H1 (cell line): ENCODE data around the gene HAS3. TPM values are rescaled to one million over a fixed set of nuclear protein-coding genes. Genes with fewer than 3 reads are reported as not detected.

Experiments used
- CTCF ChIA-PET: fragments of 300-600 bp; sonication (Branson Sonifier 250); formaldehyde crosslinking; loops from one replicate; lab custom pipeline; 2021; ENCODE audit not compliant: partially characterized antibody; lab: Charles Lee
- POLR2A ChIA-PET: fragments of 300-600 bp; sonication (Branson Sonifier 250); formaldehyde crosslinking; loops from one replicate; lab custom pipeline; 2021; ENCODE audit warnings: inconsistent platforms; ENCODE audit not compliant: partially characterized antibody; lab: Charles Lee
- DNase-seq, 2 experiments: peaks; one replicate each; pipeline versions ENCODE4 v3.0.0 to v3.0.0-alpha.2; 2010 to 2022; ENCODE audit warnings: low spot score in 2 of 2, low read depth in 1 of 2, mixed read lengths in 1 of 2
- FAIRE-seq: peaks from 2 replicates; lab custom pipeline; 2011; peaks lifted over from hg19 to GRCh38; lab: Jason Lieb, UNC
- H2AFZ ChIP-seq: 2 replicates; pipeline ENCODE4 v1.8.1; 2012; ENCODE audit warnings: low read length, inconsistent platforms
- H2AK5ac ChIP-seq: 2 replicates; pipeline ENCODE4 v1.6.1; 2013; ENCODE audit warnings: low read depth, low read length
- H2BK120ac ChIP-seq: replicated peaks from 2 replicates; pipeline ENCODE3; 2013; ENCODE audit warnings: low read depth, low read length, inconsistent platforms
- H2BK12ac ChIP-seq: 2 replicates; pipeline ENCODE4 v1.6.1; 2013; ENCODE audit warnings: low read depth, low read length
- H2BK15ac ChIP-seq: 2 replicates; pipeline ENCODE4 v1.6.1; 2013; ENCODE audit warnings: low read length
- H2BK20ac ChIP-seq: 2 replicates; pipeline ENCODE4 v1.6.1; 2013; ENCODE audit warnings: low read length
- H2BK5ac ChIP-seq: 2 replicates; pipeline ENCODE4 v1.6.1; 2013; ENCODE audit warnings: low read depth, low read length
- H3K14ac ChIP-seq: 2 replicates; pipeline ENCODE4 v1.6.1; 2013; ENCODE audit warnings: inconsistent platforms; ENCODE audit not compliant: insufficient read length
- H3K18ac ChIP-seq: 2 replicates; pipeline ENCODE4 v1.6.1; 2013; ENCODE audit warnings: low read length; ENCODE audit errors: extremely low read depth
- H3K23ac ChIP-seq: 2 replicates; pipeline ENCODE4 v1.6.1; 2013; ENCODE audit warnings: inconsistent platforms; ENCODE audit not compliant: insufficient read length
- H3K23me2 ChIP-seq: 2 replicates; pipeline ENCODE4 v1.6.1; 2013; ENCODE audit warnings: low read depth, low read length
- H3K27ac ChIP-seq: 2 replicates; pipeline ENCODE4 v1.6.1; 2011; ENCODE audit warnings: low read depth, low read length, inconsistent platforms
- H3K27me3 ChIP-seq, 4 experiments: replicated peaks in 1 of 4; 1 replicate in 1 of 4; 2 replicates in 3 of 4; pipeline versions ENCODE4 v1.6.1 to v1.8.1; 2011 to 2013; ENCODE audit warnings: low read length in 3 of 4, mild to moderate bottlenecking in 3 of 4, inconsistent platforms in 2 of 4, mixed read lengths in 2 of 4, moderate library complexity in 1 of 4; ENCODE audit not compliant: control insufficient read depth in 3 of 4, insufficient read depth in 3 of 4; ENCODE audit errors: extremely low read depth in 1 of 4
- H3K36me3 ChIP-seq, 4 experiments: 2 replicates each; pipeline versions ENCODE4 v1.6.1 to v1.8.1; 2011 to 2013; ENCODE audit warnings: mild to moderate bottlenecking in 4 of 4, low read length in 3 of 4, moderate library complexity in 2 of 4, control low read depth in 1 of 4, inconsistent platforms in 1 of 4; ENCODE audit not compliant: insufficient read depth in 4 of 4, control insufficient read depth in 2 of 4
- H3K4ac ChIP-seq: replicated peaks from 2 replicates; pipeline ENCODE3; 2013; ENCODE audit warnings: low read length, low read depth, mixed read lengths, inconsistent platforms; ENCODE audit not compliant: insufficient read length
- H3K4me1 ChIP-seq, 4 experiments: replicated peaks in 1 of 4; 1 replicate in 1 of 4; 2 replicates in 3 of 4; pipeline versions ENCODE4 v1.6.1 to v1.8.1; 2011 to 2013; ENCODE audit warnings: low read length in 3 of 4, inconsistent platforms in 2 of 4, mixed read lengths in 1 of 4; ENCODE audit not compliant: insufficient read depth in 4 of 4, control insufficient read depth in 3 of 4
- H3K4me2 ChIP-seq, 2 experiments: 2 replicates each; pipeline versions ENCODE4 v1.6.1 to v1.8.1; 2011 to 2013; ENCODE audit warnings: low read depth in 2 of 2, low read length in 2 of 2, control low read depth in 1 of 2, inconsistent platforms in 1 of 2, mild to moderate bottlenecking in 1 of 2; ENCODE audit not compliant: insufficient read depth in 1 of 2
- H3K4me3 ChIP-seq, 4 experiments: fragments of 200-600, 300-600 bp in 1 of 4; sonication (generic), shearing (Covaris generic), sonication (Bioruptor Twin) in 1 of 4; 2 replicates each; pipeline versions ENCODE4 v1.5.1 to v1.8.1; 2011 to 2016; ENCODE audit warnings: low read length in 4 of 4, low read depth in 3 of 4, control low read depth in 2 of 4, inconsistent platforms in 2 of 4, mild to moderate bottlenecking in 2 of 4, mixed read lengths in 1 of 4, moderate library complexity in 1 of 4; ENCODE audit not compliant: insufficient read depth in 2 of 4; ENCODE audit errors: extremely low read depth in 1 of 4
- H3K56ac ChIP-seq: replicated peaks from 2 replicates; pipeline ENCODE3; 2013; ENCODE audit warnings: low read depth, mild to moderate bottlenecking, mixed read lengths, low read length, inconsistent platforms; ENCODE audit not compliant: insufficient read length
- H3K79me1 ChIP-seq: 2 replicates; pipeline ENCODE4 v1.6.1; 2013; ENCODE audit warnings: low read depth, low read length, control low read depth
- H3K79me2 ChIP-seq, 2 experiments: 2 replicates each; pipeline versions ENCODE4 v1.6.1 to v1.8.1; 2012 to 2013; ENCODE audit warnings: low read length in 2 of 2, mild to moderate bottlenecking in 2 of 2, inconsistent platforms in 1 of 2; ENCODE audit not compliant: insufficient read depth in 2 of 2, control insufficient read depth in 1 of 2
- H3K9ac ChIP-seq, 4 experiments: replicated peaks in 1 of 4; 1 replicate in 1 of 4; 2 replicates in 3 of 4; pipeline versions ENCODE4 v1.6.1 to v1.8.1; 2011 to 2013; ENCODE audit warnings: low read depth in 3 of 4, low read length in 3 of 4, control low read depth in 2 of 4, mild to moderate bottlenecking in 2 of 4, moderate library complexity in 2 of 4, inconsistent platforms in 1 of 4; ENCODE audit errors: extremely low read depth in 1 of 4
- H3K9me3 ChIP-seq, 2 experiments: 2 replicates each; pipeline versions ENCODE4 v1.6.1 to v1.8.1; 2012 to 2013; ENCODE audit warnings: mild to moderate bottlenecking in 2 of 2, moderate library complexity in 2 of 2, control low read depth in 1 of 2, inconsistent platforms in 1 of 2, low read depth in 1 of 2, low read length in 1 of 2, mixed read lengths in 1 of 2; ENCODE audit not compliant: insufficient read depth in 2 of 2
- H4K20me1 ChIP-seq, 2 experiments: replicated peaks in 1 of 2; 2 replicates each; pipeline versions ENCODE3 to v1.8.1; 2011 to 2013; ENCODE audit warnings: inconsistent platforms in 2 of 2, low read length in 2 of 2, mild to moderate bottlenecking in 1 of 2; ENCODE audit not compliant: insufficient read depth in 2 of 2, control insufficient read depth in 1 of 2
- H4K5ac ChIP-seq: 2 replicates; pipeline ENCODE4 v1.6.1; 2013; ENCODE audit warnings: low read length, low read depth, mixed read lengths, inconsistent platforms; ENCODE audit not compliant: insufficient read length
- H4K8ac ChIP-seq: 2 replicates; pipeline ENCODE4 v1.8.0; 2013; ENCODE audit warnings: mild to moderate bottlenecking, moderate library complexity, low read length, inconsistent platforms; ENCODE audit not compliant: insufficient read depth; ENCODE audit errors: extremely low read depth
- H4K91ac ChIP-seq: replicated peaks from 2 replicates; pipeline ENCODE3; 2013; ENCODE audit warnings: low read length, mixed read lengths, inconsistent platforms; ENCODE audit not compliant: insufficient read length
- WGBS, 2 experiments: shearing (Covaris generic) in 1 of 2; methylation state at CpG; one replicate each; pipeline versions ENCODE4 v1.1.6 to v1.1.7; 2013 to 2015; ENCODE audit warnings: low lambda C conversion rate in 2 of 2, mixed read lengths in 2 of 2, inconsistent platforms in 1 of 2, low coverage in 1 of 2, missing lambda C conversion rate in 1 of 2; ENCODE audit not compliant: insufficient replicate concordance in 2 of 2, insufficient coverage in 1 of 2, insufficient read length in 1 of 2; ENCODE audit errors: extremely low coverage in 1 of 2, missing lambda C conversion rate in 1 of 2; 5-methylcytosine and 5-hydroxymethylcytosine counted together
- polyA plus RNA-seq, 7 experiments: library from polyadenylated mRNA; depleted of rRNA in 3 of 7; stranded (reverse) in 5 of 7; unstranded in 2 of 7; fragments of >200 nt in 5 of 7; fragments of 200-250 nt in 2 of 7; gene quantifications; 1 replicate in 5 of 7; 2 replicates in 1 of 7; 4 replicates in 1 of 7; pipeline versions ENCODE4 v1.2.1 to v1.2.3, GENCODE V29; 2011 to 2013; ENCODE audit warnings: missing spikeins in 2 of 7, mixed read lengths in 2 of 7
- total RNA-seq: library from RNA; stranded (reverse); fragmentation: NEBNext Ultra II Directional; extraction: Animal tissue kit (Norgen Biotek cat#: 25700); gene quantifications from 2 replicates; pipeline ENCODE4 v1.2.1, GENCODE V29; 2021

Gene HAS3
- total and polyA plus RNA-seq, 2 of the 8 experiments (the other 6 are each of a cell fraction or from before 2014, with no cell fraction given): 32.1 to 69.6 TPM

- FAIRE-seq (no peak), DNase-seq (no peak)
- peaks cover 4 to 55% of the 10 kb centered on the region in 2 experiments; a peak in 3 of 4 replicates for H3K79me2 ChIP-seq
- H2BK15ac ChIP-seq: no peak overlapping the region
- no peak overlapping the region for H3K4me3 ChIP-seq
- H3K18ac ChIP-seq: no peak overlapping the region
- H2BK20ac ChIP-seq: no peak overlapping the region
- H3K36me3 ChIP-seq: peaks cover 0 to 5% (median under 1%) of the 10 kb centered on the region in 4 experiments; a peak in 3 of 8 replicates
- POLR2A ChIA-PET: interaction anchor here (1.0 to 1.4 kb wide), 3 partner anchors 8 to 25 kb away, joined by 3 to 4 read pairs (median 3); no protein-coding TSS in a partner anchor
- no peaks in the 10 kb centered on the region for H3K9me3 ChIP-seq
- no peak overlapping the region for H2BK12ac ChIP-seq
- WGBS, 2 experiments: 88% methylated on average over 3 of the region's 3 CpGs; no CpG with 5 or more reads in 1 of the 2 experiments
- no peak overlapping the region for H2AK5ac ChIP-seq
- H3K4ac ChIP-seq: no peak overlapping the region
- H2BK5ac ChIP-seq: no peak overlapping the region
- no peak overlapping the region for H3K4me2 ChIP-seq
- H4K8ac ChIP-seq: no peak overlapping the region
- H3K56ac ChIP-seq: no peak overlapping the region
- H3K79me1 ChIP-seq: peaks cover 5% of the 10 kb centered on the region
- peaks cover 2% of the 10 kb centered on the region for H3K23me2 ChIP-seq
- H4K20me1 ChIP-seq: peaks cover 0 to 6% of the 10 kb centered on the region in 2 experiments
- no peaks in the 10 kb centered on the region for H3K27me3 ChIP-seq
- no peak overlapping the region for H3K9ac ChIP-seq
- H3K23ac ChIP-seq: no peak overlapping the region
- CTCF ChIA-PET: interaction anchor here (6.5 to 12.3 kb wide), 2 partner anchors 14 to 223 kb away, joined by 85 to 174 read pairs; no protein-coding TSS in a partner anchor
- H2BK120ac ChIP-seq: no peak overlapping the region
- H4K5ac ChIP-seq: no peak overlapping the region
- no peak overlapping the region for H3K14ac ChIP-seq
- peaks cover 0 to 7% (median 4%) of the 10 kb centered on the region in 4 experiments; a peak in 3 of 7 replicates for H3K4me1 ChIP-seq
- no peak overlapping the region for H3K27ac ChIP-seq
- no peak overlapping the region for H4K91ac ChIP-seq
- H2AFZ ChIP-seq: no peak overlapping the region
These were observed 20.8 kb downstream of the HAS3 start for GRCh38 chr16:69126221-69126620.
